PC-9 (cell line): Measurements from ENCODE around the gene APOM. TPM values are rescaled to one million over a fixed set of nuclear protein-coding genes. Genes with fewer than 3 reads are reported as not detected.

Experiments used
- BruUV-seq: library from RNA; stranded (reverse); fragments of 400-500 nt; replicated peaks from 2 replicates; lab custom pipeline; 2021; lab: Mats Ljungman, UMichigan
- CTCF ChIA-PET: fragments of 300-600 bp; sonication (Branson Sonifier 250); formaldehyde crosslinking; loops from one replicate; lab custom pipeline; 2022; ENCODE audit warnings: antibody characterized with exemption; lab: Charles Lee
- POLR2A ChIA-PET: fragments of 300-600 bp; sonication (Branson Sonifier 250); formaldehyde crosslinking; loops from one replicate; lab custom pipeline; 2022; ENCODE audit warnings: antibody characterized with exemption; ENCODE audit not compliant: unreplicated experiment; lab: Charles Lee
- DNase-seq, 2 experiments: peaks; one replicate each; pipeline versions ENCODE4 v3.0.0 to v3.0.0-alpha.2; 2015 to 2022; ENCODE audit warnings: mixed read lengths in 1 of 2
- H2AFZ ChIP-seq: fragments of 200-600 bp; sonication (generic); 2 replicates; pipeline ENCODE4 v1.8.1; 2017; ENCODE audit warnings: antibody characterized with exemption
- H3F3A ChIP-seq: fragments of 200-600 bp; sonication (generic); 2 replicates; pipeline ENCODE4 v1.8.1; 2017; ENCODE audit warnings: antibody characterized with exemption, mild to moderate bottlenecking, low read depth; ENCODE audit not compliant: insufficient read depth
- H3K27ac ChIP-seq: fragments of 200-600 bp; sonication (generic); 2 replicates; pipeline ENCODE4 v1.6.1; 2016; ENCODE audit warnings: mixed run types
- H3K27me3 ChIP-seq: fragments of 200-600 bp; sonication (generic); 2 replicates; pipeline ENCODE4 v1.6.1; 2016; ENCODE audit warnings: low read depth, mixed run types; ENCODE audit not compliant: insufficient read depth
- H3K36me3 ChIP-seq: fragments of 200-600 bp; sonication (generic); 2 replicates; pipeline ENCODE4 v1.6.1; 2016; ENCODE audit warnings: low read depth, mixed run types
- H3K4me1 ChIP-seq: fragments of 200-600 bp; sonication (generic); replicated peaks from 2 replicates; pipeline ENCODE4 v1.6.1; 2016; ENCODE audit warnings: mixed run types; ENCODE audit not compliant: insufficient read depth
- H3K4me2 ChIP-seq: fragments of 200-600 bp; sonication (generic); 2 replicates; pipeline ENCODE4 v1.6.1; 2017; ENCODE audit warnings: mixed run types
- H3K4me3 ChIP-seq: fragments of 200-600 bp; sonication (generic); 2 replicates; pipeline ENCODE4 v1.6.1; 2016; ENCODE audit warnings: mixed run types
- H3K79me2 ChIP-seq: fragments of 200-600 bp; sonication (generic); 2 replicates; pipeline ENCODE4 v1.6.1; 2017; ENCODE audit warnings: low read depth, mixed run types
- H3K9me2 ChIP-seq: fragments of 200-600 bp; sonication (generic); 2 replicates; pipeline ENCODE4 v1.8.1; 2017; ENCODE audit warnings: mild to moderate bottlenecking; ENCODE audit not compliant: insufficient read depth
- H3K9me3 ChIP-seq: fragments of 200-600 bp; sonication (generic); 2 replicates; pipeline ENCODE4 v1.8.1; 2016; ENCODE audit warnings: low read depth; ENCODE audit not compliant: insufficient read depth
- H4K20me1 ChIP-seq: fragments of 200-600 bp; sonication (generic); 2 replicates; pipeline ENCODE4 v1.8.1; 2017; ENCODE audit not compliant: insufficient read depth
- EZH2 ChIP-seq: fragments of 200-600 bp; sonication (generic); IDR thresholded peaks from 2 replicates; pipeline ENCODE4 v1.8.0; 2017; ENCODE audit warnings: antibody characterized with exemption, low read depth
- intact Hi-C: fragments of 100-400 bp; cut with micrococcal nuclease; formaldehyde crosslinking; loops from one replicate; pipeline ENCODE4 v1.10.0; 2022; ENCODE audit not compliant: unreplicated experiment
- total RNA-seq: library from RNA; stranded (reverse); gene quantifications from 2 replicates; pipeline ENCODE4 v1.2.3, GENCODE V29; 2021
- TF ChIP-seq, protein P1 (sequence below): fragments of 200-600 bp; sonication (generic); conservative IDR thresholded peaks from 2 replicates; pipeline ENCODE4 v1.6.1; 2017; ENCODE audit warnings: mixed run types, antibody characterized with exemption, mild to moderate bottlenecking, moderate library complexity

APOM gene
- total RNA-seq, 1 experiment from 2014 or later = 2.9 TPM

GRCh38 chr6:31610968-31611367 is 44.7 kb upstream of the APOM start:
- no peak overlapping the region for H3K4me3 ChIP-seq
- BruUV-seq = no TSS peak
- POLR2A ChIA-PET = no interaction called here
- H3F3A ChIP-seq = no peaks in the 10 kb centered on the region
- CTCF ChIA-PET = interaction anchor here (0.5 to 0.7 kb wide), 2 partner anchors 12 to 80 kb away, joined by 3 read pairs; no protein-coding TSS in a partner anchor
- no peak for DNase-seq
- intact Hi-C loops = no loop called here
- no peaks in the 10 kb centered on the region for H3K9me2 ChIP-seq
- 0 out of 2 replicates have a peak, but pooled peaks cover 4% of the 10 kb centered on the region for H3K4me1 ChIP-seq
- H3K36me3 ChIP-seq = no peaks in the 10 kb centered on the region
- no peaks in the 10 kb centered on the region for H3K9me3 ChIP-seq
- no peak overlapping the region for H2AFZ ChIP-seq
- H3K27me3 ChIP-seq = no peaks in the 10 kb centered on the region
- no peaks in the 10 kb centered on the region for H3K79me2 ChIP-seq
- H4K20me1 ChIP-seq = no peaks in the 10 kb centered on the region
- no peak overlapping the region for H3K27ac ChIP-seq
- no peak for TF ChIP-seq EZH2
- TF ChIP-seq, protein P1, sequence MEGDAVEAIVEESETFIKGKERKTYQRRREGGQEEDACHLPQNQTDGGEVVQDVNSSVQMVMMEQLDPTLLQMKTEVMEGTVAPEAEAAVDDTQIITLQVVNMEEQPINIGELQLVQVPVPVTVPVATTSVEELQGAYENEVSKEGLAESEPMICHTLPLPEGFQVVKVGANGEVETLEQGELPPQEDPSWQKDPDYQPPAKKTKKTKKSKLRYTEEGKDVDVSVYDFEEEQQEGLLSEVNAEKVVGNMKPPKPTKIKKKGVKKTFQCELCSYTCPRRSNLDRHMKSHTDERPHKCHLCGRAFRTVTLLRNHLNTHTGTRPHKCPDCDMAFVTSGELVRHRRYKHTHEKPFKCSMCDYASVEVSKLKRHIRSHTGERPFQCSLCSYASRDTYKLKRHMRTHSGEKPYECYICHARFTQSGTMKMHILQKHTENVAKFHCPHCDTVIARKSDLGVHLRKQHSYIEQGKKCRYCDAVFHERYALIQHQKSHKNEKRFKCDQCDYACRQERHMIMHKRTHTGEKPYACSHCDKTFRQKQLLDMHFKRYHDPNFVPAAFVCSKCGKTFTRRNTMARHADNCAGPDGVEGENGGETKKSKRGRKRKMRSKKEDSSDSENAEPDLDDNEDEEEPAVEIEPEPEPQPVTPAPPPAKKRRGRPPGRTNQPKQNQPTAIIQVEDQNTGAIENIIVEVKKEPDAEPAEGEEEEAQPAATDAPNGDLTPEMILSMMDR = no peak
- H3K4me2 ChIP-seq = no peak overlapping the region

GRCh38 chr6:31614075-31614619 is 41.5 kb upstream of the APOM start:
- Histone ChIP-seq H3K4me3 (no peak overlapping the region), H2AFZ (no peak overlapping the region), H3K4me1 (0 out of 2 replicates have a peak, but pooled peaks cover 4% of the 10 kb centered on the region), H3K27me3 (no peaks in the 10 kb centered on the region), H3K4me2 (no peak overlapping the region), H4K20me1 (no peaks in the 10 kb centered on the region), H3K36me3 (no peaks in the 10 kb centered on the region), H3K79me2 (no peaks in the 10 kb centered on the region), H3F3A (peaks cover under 1% of the 10 kb centered on the region; the same call in 1 of the 2 replicates), H3K9me3 (no peaks in the 10 kb centered on the region), H3K27ac (no peak overlapping the region), H3K9me2 (no peaks in the 10 kb centered on the region)
- intact Hi-C loops = no loop called here
- TF ChIP-seq EZH2 = no peak
- TF ChIP-seq, protein P1 = no peak
- BruUV-seq = no TSS peak
- CTCF ChIA-PET = no interaction called here
- POLR2A ChIA-PET = no interaction called here
- DNase-seq = no peak

DNA sequence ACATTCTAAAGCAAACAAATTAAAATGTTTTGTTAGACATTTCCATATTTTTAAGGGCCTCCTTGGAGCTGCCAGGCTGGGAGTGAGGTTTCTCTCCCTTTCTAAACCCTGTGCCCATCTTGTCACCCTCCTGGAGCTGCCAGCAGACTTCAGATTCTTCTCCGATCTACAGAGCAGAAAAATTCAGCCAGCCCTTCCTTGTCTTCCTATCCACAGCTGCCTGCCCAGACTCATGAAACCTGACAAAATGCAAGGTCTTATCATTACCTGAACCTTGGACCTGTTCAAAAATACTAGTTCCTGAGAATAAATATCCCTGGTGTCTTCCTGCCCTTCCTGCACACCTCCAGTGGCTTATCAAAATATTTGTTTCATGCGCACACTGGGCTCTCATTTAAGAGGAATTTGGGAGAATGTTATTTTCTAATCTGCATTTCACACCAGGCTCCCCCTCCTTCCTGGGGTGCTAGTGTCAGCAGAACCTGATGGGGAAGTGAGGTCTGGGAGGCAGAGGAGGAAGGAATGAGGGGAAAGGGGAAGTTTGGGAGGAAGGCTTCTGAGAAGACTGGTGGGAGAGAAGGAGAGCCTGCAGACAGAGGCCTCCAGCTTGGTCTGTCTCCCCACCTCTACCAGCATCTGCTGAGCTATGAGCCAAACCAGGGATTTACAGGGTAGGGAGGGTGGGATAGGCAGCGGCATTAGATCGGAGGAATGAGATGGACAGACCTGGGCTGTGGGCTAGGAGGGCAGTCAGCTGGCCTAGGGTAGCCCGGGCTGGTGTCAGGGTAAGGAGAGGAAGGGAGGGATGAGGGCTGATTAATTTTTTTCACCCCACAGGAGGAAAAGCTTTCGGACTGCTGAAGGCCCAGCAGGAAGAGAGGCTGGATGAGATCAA is 40.8 kb upstream of the APOM start, which contains the start of gene AIF1:
Gene AIF1 (plus strand): TSS at position 551 of the 895 bp plus-strand sequence. CDS start 96 bp downstream, at position 647.
- H3K4me2 ChIP-seq = no peak within 1 kb of the TSS
- DNase-seq = no peak
- no peaks in the 10 kb centered on the region for H3K27me3 ChIP-seq
- no peak within 1 kb of the TSS for H3K27ac ChIP-seq
- intact Hi-C loops = no loop called here
- no peak within 1 kb of the TSS for H2AFZ ChIP-seq
- POLR2A ChIA-PET = interaction anchor here (0.7 kb wide), 1 partner anchor 14 kb away, joined by 3 read pairs; no protein-coding TSS in a partner anchor
- no peaks in the 10 kb centered on the region for H3K9me2 ChIP-seq
- H3F3A ChIP-seq = peaks cover 6% of the 10 kb centered on the region; the same call in 1 of the 2 replicates
- H3K4me1 ChIP-seq = peaks cover 10% of the 10 kb centered on the region; the same call in 1 of the 2 replicates
- H3K4me3 ChIP-seq = no peak within 1 kb of the TSS
- H3K36me3 ChIP-seq = no peaks in the 10 kb centered on the region
- no peaks in the 10 kb centered on the region for H3K9me3 ChIP-seq
- CTCF ChIA-PET = interaction anchor here (0.7 kb wide), 1 partner anchor 900 kb away, joined by 3 read pairs; no protein-coding TSS in a partner anchor
- H3K79me2 ChIP-seq = no peaks in the 10 kb centered on the region
- no peak for TF ChIP-seq EZH2
- TF ChIP-seq, protein P1 = no peak
- no peaks in the 10 kb centered on the region for H4K20me1 ChIP-seq
- BruUV-seq = no TSS peak
